ENCODE results near the gene DCDC2C. TPM values are rescaled to one million over a fixed set of nuclear protein-coding genes. Genes with fewer than 3 reads are reported as not detected.

DCDC2C gene
- total RNA-seq, 1 experiment from 2014 or later, result not detected

DNA sequence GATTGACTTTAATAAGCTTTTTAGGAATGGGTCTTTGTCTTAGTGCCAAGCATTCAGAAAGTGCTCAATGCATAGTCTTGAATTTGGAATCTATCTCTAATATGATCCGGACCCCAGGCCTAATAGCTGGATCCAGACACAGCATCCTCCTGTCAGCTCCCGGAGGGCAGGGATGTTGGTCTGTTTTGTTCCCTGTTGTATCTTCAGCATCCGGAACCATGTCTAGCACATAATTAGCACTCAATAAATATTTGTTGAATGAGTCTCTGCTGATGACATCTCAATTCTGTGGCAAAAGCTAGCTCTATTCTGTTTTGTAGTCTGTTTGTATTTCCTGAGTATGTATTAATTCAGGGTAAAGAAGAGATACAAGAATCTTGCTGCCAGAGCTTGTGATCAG is 169.1 kb downstream of the DCDC2C start:
- no peak overlapping the region for H2AFZ ChIP-seq
- H3K4me3 ChIP-seq, result no peak overlapping the region
- intact Hi-C loops (cut with micrococcal nuclease; ENCODE audit: unreplicated experiment), result no loop called here
- H3K9me2 ChIP-seq (ENCODE audit: insufficient read depth), result no peaks in the 10 kb centered on the region
- H3K27ac ChIP-seq, result no peak overlapping the region
- H3K4me1 ChIP-seq (replicated peaks; ENCODE audit: insufficient read depth), result no peaks in the 10 kb centered on the region
- DNase-seq, result no peak
- ChIA-PET POLR2A (ENCODE audit: unreplicated experiment) (no interaction called here), CTCF (no interaction called here)
- H3K4me2 ChIP-seq, result no peak overlapping the region
- BruUV-seq (replicated peaks), result no TSS peak
- no peaks in the 10 kb centered on the region for H3F3A ChIP-seq (ENCODE audit: insufficient read depth, low read depth)
- H4K20me1 ChIP-seq (ENCODE audit: insufficient read depth), result no peaks in the 10 kb centered on the region
- H3K79me2 ChIP-seq (ENCODE audit: low read depth), result no peaks in the 10 kb centered on the region
- no peaks in the 10 kb centered on the region for H3K36me3 ChIP-seq (ENCODE audit: low read depth)
- TF ChIP-seq EZH2 (IDR thresholded peaks at IDR 0.05; ENCODE audit: low read depth), result no peak
- TF ChIP-seq, protein P1, sequence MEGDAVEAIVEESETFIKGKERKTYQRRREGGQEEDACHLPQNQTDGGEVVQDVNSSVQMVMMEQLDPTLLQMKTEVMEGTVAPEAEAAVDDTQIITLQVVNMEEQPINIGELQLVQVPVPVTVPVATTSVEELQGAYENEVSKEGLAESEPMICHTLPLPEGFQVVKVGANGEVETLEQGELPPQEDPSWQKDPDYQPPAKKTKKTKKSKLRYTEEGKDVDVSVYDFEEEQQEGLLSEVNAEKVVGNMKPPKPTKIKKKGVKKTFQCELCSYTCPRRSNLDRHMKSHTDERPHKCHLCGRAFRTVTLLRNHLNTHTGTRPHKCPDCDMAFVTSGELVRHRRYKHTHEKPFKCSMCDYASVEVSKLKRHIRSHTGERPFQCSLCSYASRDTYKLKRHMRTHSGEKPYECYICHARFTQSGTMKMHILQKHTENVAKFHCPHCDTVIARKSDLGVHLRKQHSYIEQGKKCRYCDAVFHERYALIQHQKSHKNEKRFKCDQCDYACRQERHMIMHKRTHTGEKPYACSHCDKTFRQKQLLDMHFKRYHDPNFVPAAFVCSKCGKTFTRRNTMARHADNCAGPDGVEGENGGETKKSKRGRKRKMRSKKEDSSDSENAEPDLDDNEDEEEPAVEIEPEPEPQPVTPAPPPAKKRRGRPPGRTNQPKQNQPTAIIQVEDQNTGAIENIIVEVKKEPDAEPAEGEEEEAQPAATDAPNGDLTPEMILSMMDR (conservative IDR thresholded peaks at IDR 0.05), result no peak
- no peaks in the 10 kb centered on the region for H3K9me3 ChIP-seq (ENCODE audit: insufficient read depth, low read depth)
- H3K27me3 ChIP-seq (ENCODE audit: insufficient read depth, low read depth), result peaks cover 77% of the 10 kb centered on the region

DNA sequence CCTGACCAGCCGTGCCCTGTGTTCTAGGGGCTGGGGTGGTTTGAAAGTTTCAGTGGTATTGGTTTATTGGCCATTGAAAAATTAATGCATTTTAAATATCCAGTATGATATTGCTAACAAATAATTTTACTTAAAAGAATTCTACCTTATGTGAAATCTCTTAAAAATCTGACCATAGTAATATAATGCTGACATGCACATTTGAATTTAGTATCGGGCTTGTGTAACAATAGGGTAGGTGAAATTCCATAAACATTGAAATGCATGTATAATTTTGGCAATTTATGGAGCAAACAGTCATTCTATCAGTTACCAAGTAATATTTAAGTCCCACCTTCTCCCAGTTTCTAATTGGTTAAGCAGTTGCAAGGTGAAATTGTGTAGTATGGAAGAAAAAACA is 170.5 kb downstream of the DCDC2C start:
- Histone ChIP-seq H3K79me2 (ENCODE audit: low read depth) (no peaks in the 10 kb centered on the region), H3K27ac (no peak overlapping the region), H3K9me2 (ENCODE audit: insufficient read depth) (no peaks in the 10 kb centered on the region), H3K4me1 (replicated peaks; ENCODE audit: insufficient read depth) (no peaks in the 10 kb centered on the region), H3K4me3 (no peak overlapping the region), H2AFZ (no peak overlapping the region), H4K20me1 (ENCODE audit: insufficient read depth) (no peaks in the 10 kb centered on the region), H3K36me3 (ENCODE audit: low read depth) (no peaks in the 10 kb centered on the region), H3K9me3 (ENCODE audit: insufficient read depth, low read depth) (no peaks in the 10 kb centered on the region), H3K27me3 (ENCODE audit: insufficient read depth, low read depth) (peaks cover 78% of the 10 kb centered on the region), H3F3A (ENCODE audit: insufficient read depth, low read depth) (no peaks in the 10 kb centered on the region), H3K4me2 (no peak overlapping the region)
- intact Hi-C loops (cut with micrococcal nuclease; ENCODE audit: unreplicated experiment), result no loop called here
- BruUV-seq (replicated peaks), result no TSS peak
- no peak for DNase-seq
- CTCF ChIA-PET, result no interaction called here
- no peak for TF ChIP-seq EZH2 (IDR thresholded peaks at IDR 0.05; ENCODE audit: low read depth)
- TF ChIP-seq, protein P1 (conservative IDR thresholded peaks at IDR 0.05), result no peak
- POLR2A ChIA-PET (ENCODE audit: unreplicated experiment), result no interaction called here

DNA sequence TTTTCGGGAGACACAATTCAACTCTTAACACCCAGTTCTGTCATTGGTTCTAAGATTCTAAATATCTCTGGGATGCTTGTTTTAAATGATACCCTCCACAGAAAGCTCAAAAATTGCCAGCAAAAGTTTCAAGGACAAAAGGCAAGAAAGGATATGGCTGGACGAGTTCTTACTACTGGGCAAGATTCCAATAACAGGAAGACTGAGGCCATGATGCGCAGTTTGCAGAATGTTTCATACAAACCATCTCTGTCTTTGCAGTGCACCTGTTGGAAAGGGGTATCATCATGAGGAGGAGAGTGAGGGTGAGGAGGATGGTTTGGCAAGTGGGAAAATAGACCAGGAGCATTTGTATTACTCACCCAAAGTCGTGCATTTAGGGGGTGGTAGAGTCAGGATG is 172.8 kb downstream of the DCDC2C start:
- H3F3A ChIP-seq (ENCODE audit: insufficient read depth, low read depth), result no peaks in the 10 kb centered on the region
- TF ChIP-seq, protein P1 (conservative IDR thresholded peaks at IDR 0.05), result no peak
- TF ChIP-seq EZH2 (IDR thresholded peaks at IDR 0.05; ENCODE audit: low read depth), result no peak
- no peaks in the 10 kb centered on the region for H3K4me1 ChIP-seq (replicated peaks; ENCODE audit: insufficient read depth)
- no peak overlapping the region for H3K4me3 ChIP-seq
- BruUV-seq (replicated peaks), result no TSS peak
- POLR2A ChIA-PET (ENCODE audit: unreplicated experiment), result no interaction called here
- H3K36me3 ChIP-seq (ENCODE audit: low read depth), result no peaks in the 10 kb centered on the region
- no peaks in the 10 kb centered on the region for H3K9me3 ChIP-seq (ENCODE audit: insufficient read depth, low read depth)
- H4K20me1 ChIP-seq (ENCODE audit: insufficient read depth), result no peaks in the 10 kb centered on the region
- no peak for DNase-seq
- CTCF ChIA-PET, result no interaction called here
- H3K9me2 ChIP-seq (ENCODE audit: insufficient read depth), result no peaks in the 10 kb centered on the region
- no peak overlapping the region for H2AFZ ChIP-seq
- intact Hi-C loops (cut with micrococcal nuclease; ENCODE audit: unreplicated experiment), result no loop called here
- no peak overlapping the region for H3K4me2 ChIP-seq
- no peaks in the 10 kb centered on the region for H3K79me2 ChIP-seq (ENCODE audit: low read depth)
- no peak overlapping the region for H3K27ac ChIP-seq
- peaks cover 85% of the 10 kb centered on the region for H3K27me3 ChIP-seq (ENCODE audit: insufficient read depth, low read depth)

Data from PC-9 (cell line).